Mesenchymal stem cell (in vitro differentiated cells and primary cell): ENCODE measurements around the gene USH2A.

Experiments
- DNase-seq: peaks from one replicate; pipeline ENCODE4 v3.0.0-alpha.2; 2013
- H2AFZ ChIP-seq: one replicate; pipeline ENCODE4 v1.6.1; 2013; ENCODE audit warnings: low read depth, mild to moderate bottlenecking, control low read depth, inconsistent platforms, low read length, moderate library complexity
- H2AK5ac ChIP-seq: 2 replicates; pipeline ENCODE4 v1.6.1; 2013; ENCODE audit warnings: low read length, moderate library complexity, mild to moderate bottlenecking, inconsistent platforms; ENCODE audit not compliant: severe bottlenecking
- H2BK120ac ChIP-seq: one replicate; pipeline ENCODE4 v1.6.1; 2013; ENCODE audit warnings: low read depth, mild to moderate bottlenecking, inconsistent platforms, low read length, moderate library complexity
- H2BK12ac ChIP-seq, 2 experiments: one replicate each; pipeline ENCODE4 v1.6.1; 2013; ENCODE audit warnings: inconsistent platforms in 2 of 2, low read length in 2 of 2, mild to moderate bottlenecking in 2 of 2, moderate library complexity in 2 of 2, control low read depth in 1 of 2
- H2BK15ac ChIP-seq: one replicate; pipeline ENCODE4 v1.6.1; 2013; ENCODE audit warnings: mild to moderate bottlenecking, low read depth, inconsistent platforms; ENCODE audit not compliant: poor library complexity, severe bottlenecking
- H2BK5ac ChIP-seq: 2 replicates; pipeline ENCODE4 v1.6.1; 2013; ENCODE audit warnings: low read depth, mild to moderate bottlenecking, low read length, control low read depth, inconsistent platforms; ENCODE audit not compliant: poor library complexity, severe bottlenecking
- H3K14ac ChIP-seq, 2 experiments: one replicate each; pipeline ENCODE4 v1.6.1; 2013; ENCODE audit warnings: inconsistent platforms in 2 of 2, low read length in 2 of 2, control low read depth in 1 of 2, mild to moderate bottlenecking in 1 of 2, moderate library complexity in 1 of 2
- H3K18ac ChIP-seq, 2 experiments: one replicate each; pipeline ENCODE4 v1.6.1; 2013; ENCODE audit warnings: inconsistent platforms in 2 of 2, low read length in 2 of 2, control low read depth in 1 of 2, low read depth in 1 of 2, mild to moderate bottlenecking in 1 of 2
- H3K23ac ChIP-seq, 2 experiments: one replicate each; pipeline ENCODE4 v1.6.1; 2013; ENCODE audit warnings: inconsistent platforms in 2 of 2, low read length in 2 of 2, mild to moderate bottlenecking in 2 of 2, moderate library complexity in 2 of 2, control low read depth in 1 of 2
- H3K27ac ChIP-seq: 2 replicates; pipeline ENCODE4 v1.5.1; 2013; ENCODE audit warnings: mild to moderate bottlenecking, moderate library complexity, low read length, control low read depth, inconsistent platforms; ENCODE audit not compliant: poor library complexity, severe bottlenecking
- H3K27me3 ChIP-seq, 2 experiments: 2 replicates each; pipeline versions ENCODE4 v1.6.1 to v1.7.0; 2013; ENCODE audit warnings: low read length in 2 of 2, mild to moderate bottlenecking in 2 of 2, moderate library complexity in 2 of 2, control low read depth in 1 of 2, inconsistent platforms in 1 of 2; ENCODE audit not compliant: control insufficient read depth in 1 of 2, insufficient read depth in 1 of 2
- H3K36me3 ChIP-seq, 2 experiments: 2 replicates each; pipeline versions ENCODE4 v1.6.1 to v1.7.0; 2013; ENCODE audit warnings: low read length in 2 of 2, control low read depth in 1 of 2, inconsistent platforms in 1 of 2, low read depth in 1 of 2, mild to moderate bottlenecking in 1 of 2; ENCODE audit not compliant: insufficient read depth in 2 of 2, control insufficient read depth in 1 of 2
- H3K4ac ChIP-seq, 2 experiments: one replicate each; pipeline ENCODE4 v1.6.1; 2013; ENCODE audit warnings: inconsistent platforms in 2 of 2, low read length in 2 of 2, mild to moderate bottlenecking in 2 of 2, moderate library complexity in 2 of 2, control low read depth in 1 of 2, low read depth in 1 of 2
- H3K4me1 ChIP-seq: 2 replicates; pipeline ENCODE4 v1.6.1; 2013; ENCODE audit warnings: low read depth, low read length, control low read depth; ENCODE audit not compliant: control insufficient read depth, insufficient read depth
- H3K4me2 ChIP-seq: 2 replicates; pipeline ENCODE4 v1.6.1; 2013; ENCODE audit warnings: low read length, mild to moderate bottlenecking, inconsistent platforms; ENCODE audit not compliant: poor library complexity, severe bottlenecking
- H3K4me3 ChIP-seq, 2 experiments: 2 replicates each; pipeline versions ENCODE4 v1.5.1 to v1.7.0; 2013; ENCODE audit warnings: low read length in 2 of 2, mild to moderate bottlenecking in 2 of 2, control low read depth in 1 of 2, low read depth in 1 of 2; ENCODE audit not compliant: insufficient read depth in 1 of 2
- H3K79me1 ChIP-seq: replicated peaks from 2 replicates; pipeline ENCODE4 v1.6.1; 2013; ENCODE audit warnings: mild to moderate bottlenecking, control low read depth, low read length, inconsistent platforms; ENCODE audit not compliant: poor library complexity, severe bottlenecking
- H3K9ac ChIP-seq: 2 replicates; pipeline ENCODE4 v1.7.0; 2013; ENCODE audit warnings: mild to moderate bottlenecking, low read length, moderate library complexity
- H3K9me3 ChIP-seq: 2 replicates; pipeline ENCODE4 v1.7.0; 2013; ENCODE audit warnings: mild to moderate bottlenecking, low read length; ENCODE audit not compliant: control insufficient read depth
- H4K8ac ChIP-seq: one replicate; pipeline ENCODE4 v1.6.1; 2013; ENCODE audit warnings: inconsistent platforms, mild to moderate bottlenecking, low read length, moderate library complexity
- H4K91ac ChIP-seq: one replicate; pipeline ENCODE4 v1.6.1; 2013; ENCODE audit warnings: mild to moderate bottlenecking, low read length, inconsistent platforms
- WGBS: methylation state at CpG from one replicate; pipeline ENCODE4 v1.1.7; 2013; ENCODE audit warnings: mixed read lengths; 5-methylcytosine and 5-hydroxymethylcytosine counted together

Gene USH2A

DNA sequence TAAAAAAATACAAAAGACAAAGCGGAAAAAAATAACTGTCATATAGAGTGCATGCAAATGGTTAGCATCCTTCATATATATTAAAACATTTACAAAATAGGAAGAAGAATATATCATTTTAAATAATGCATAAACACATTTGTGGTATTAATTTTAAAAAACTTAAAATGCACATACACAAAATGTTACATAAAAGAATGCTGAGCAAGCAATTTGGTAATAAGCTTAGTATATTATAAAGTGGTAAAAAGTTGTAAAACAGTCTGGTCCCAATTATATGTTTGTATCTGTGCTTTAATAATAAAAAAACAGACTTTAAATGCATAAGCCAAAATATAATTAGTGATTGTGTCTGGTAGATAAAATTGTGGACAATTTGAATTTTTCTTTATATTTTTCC is 394.6 kb downstream of the USH2A start:
- peaks cover 2% of the 10 kb centered on the region for H3K4me1 ChIP-seq
- no peak overlapping the region for H3K23ac ChIP-seq
- no peak overlapping the region for H4K8ac ChIP-seq
- no peak overlapping the region for H3K27ac ChIP-seq
- WGBS: no CpG with 5 or more reads among the region's 1 CpG
- no peak overlapping the region for H3K14ac ChIP-seq
- no peak overlapping the region for H4K91ac ChIP-seq
- no peaks in the 10 kb centered on the region for H3K79me1 ChIP-seq
- H3K18ac ChIP-seq: no peak overlapping the region
- no peaks in the 10 kb centered on the region for H3K36me3 ChIP-seq
- no peaks in the 10 kb centered on the region for H3K27me3 ChIP-seq
- no peak overlapping the region for H3K4ac ChIP-seq
- H2BK12ac ChIP-seq: no peak overlapping the region
- no peak overlapping the region for H3K4me2 ChIP-seq
- no peak overlapping the region for H2BK120ac ChIP-seq
- no peak overlapping the region for H2AK5ac ChIP-seq
- no peak overlapping the region for H2BK5ac ChIP-seq
- H3K9ac ChIP-seq: no peak overlapping the region
- H2BK15ac ChIP-seq: no peak overlapping the region
- no peak for DNase-seq
- no peak overlapping the region for H3K4me3 ChIP-seq
- H3K9me3 ChIP-seq: no peaks in the 10 kb centered on the region
- no peak overlapping the region for H2AFZ ChIP-seq

DNA sequence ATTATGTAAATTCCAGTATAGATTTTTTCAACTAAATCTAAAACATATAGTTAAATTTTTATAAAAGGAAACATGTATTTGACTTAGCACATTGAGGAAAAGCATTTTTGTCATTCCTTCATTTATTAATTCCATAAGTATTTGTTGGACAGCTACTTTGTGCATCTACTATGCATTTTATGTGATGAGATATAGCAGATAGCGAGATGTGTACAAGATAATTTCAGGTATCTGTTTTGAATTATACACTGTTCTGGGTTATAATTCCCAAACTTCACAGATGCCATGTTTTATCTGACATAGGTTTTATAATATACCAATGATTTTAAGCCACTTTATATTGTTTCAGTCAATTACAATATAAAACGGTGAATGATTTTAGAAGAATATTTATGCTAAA is 398.7 kb downstream of the USH2A start:
- no peak overlapping the region for H4K8ac ChIP-seq
- H3K4me1 ChIP-seq: no peaks in the 10 kb centered on the region
- no peak overlapping the region for H3K9ac ChIP-seq
- no peak overlapping the region for H2BK120ac ChIP-seq
- no peak overlapping the region for H2AK5ac ChIP-seq
- no peak overlapping the region for H2AFZ ChIP-seq
- H3K4me2 ChIP-seq: no peak overlapping the region
- no peaks in the 10 kb centered on the region for H3K27me3 ChIP-seq
- no peaks in the 10 kb centered on the region for H3K36me3 ChIP-seq
- no peak overlapping the region for H2BK12ac ChIP-seq
- no peak overlapping the region for H3K14ac ChIP-seq
- H2BK5ac ChIP-seq: no peak overlapping the region
- no peak overlapping the region for H2BK15ac ChIP-seq
- no peak overlapping the region for H4K91ac ChIP-seq
- WGBS: no CpG with 5 or more reads among the region's 2 CpGs
- H3K23ac ChIP-seq: no peak overlapping the region
- no peak for DNase-seq
- no peak overlapping the region for H3K27ac ChIP-seq
- H3K18ac ChIP-seq: no peak overlapping the region
- H3K4me3 ChIP-seq: no peak overlapping the region
- H3K4ac ChIP-seq: no peak overlapping the region
- no peaks in the 10 kb centered on the region for H3K79me1 ChIP-seq
- H3K9me3 ChIP-seq: no peaks in the 10 kb centered on the region

GRCh38 chr1:216020743-216021345 is 402.4 kb downstream of the USH2A start:
- no peaks in the 10 kb centered on the region for H3K27me3 ChIP-seq
- no peak for DNase-seq
- no peaks in the 10 kb centered on the region for H3K9me3 ChIP-seq
- no peak overlapping the region for H3K14ac ChIP-seq
- H2BK12ac ChIP-seq: no peak overlapping the region
- H3K79me1 ChIP-seq: no peaks in the 10 kb centered on the region
- no peak overlapping the region for H2AFZ ChIP-seq
- 89% methylated on average over 3 of the region's 3 CpGs for WGBS
- H3K4ac ChIP-seq: no peak overlapping the region
- no peak overlapping the region for H3K23ac ChIP-seq
- H2BK15ac ChIP-seq: no peak overlapping the region
- no peak overlapping the region for H2BK120ac ChIP-seq
- H3K36me3 ChIP-seq: no peaks in the 10 kb centered on the region
- no peak overlapping the region for H3K9ac ChIP-seq
- no peak overlapping the region for H2BK5ac ChIP-seq
- H3K18ac ChIP-seq: no peak overlapping the region
- no peaks in the 10 kb centered on the region for H3K4me1 ChIP-seq
- H3K27ac ChIP-seq: peak overlapping the region; percentile 54
- H2AK5ac ChIP-seq: no peak overlapping the region
- no peak overlapping the region for H3K4me3 ChIP-seq
- H3K4me2 ChIP-seq: peak overlapping the region; percentile 42
- no peak overlapping the region for H4K8ac ChIP-seq
- H4K91ac ChIP-seq: no peak overlapping the region

DNA sequence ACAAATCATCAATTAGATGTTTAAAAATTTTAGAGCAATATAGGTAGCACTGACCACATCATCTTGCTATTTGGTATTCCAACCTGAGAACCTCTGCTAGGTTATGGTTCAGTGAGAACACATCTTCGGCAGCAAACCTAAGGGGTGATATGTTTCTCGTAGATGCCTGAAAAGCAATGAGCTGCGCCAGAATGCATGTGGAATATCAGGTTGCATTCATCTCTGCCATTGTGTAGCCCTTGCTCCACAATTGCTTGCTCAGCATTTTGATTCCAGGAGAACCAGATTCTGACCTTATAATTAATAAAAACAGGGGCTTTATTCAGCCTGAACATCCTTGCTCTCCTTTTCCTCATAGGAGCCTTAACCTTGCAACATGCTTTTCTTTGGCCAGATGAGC is 408.1 kb downstream of the USH2A start:
- H2AK5ac ChIP-seq: no peak overlapping the region
- no peak overlapping the region for H4K91ac ChIP-seq
- H3K14ac ChIP-seq: no peak overlapping the region
- H3K9me3 ChIP-seq: no peaks in the 10 kb centered on the region
- no peaks in the 10 kb centered on the region for H3K36me3 ChIP-seq
- 92% methylated on average over 3 of the region's 3 CpGs for WGBS
- no peaks in the 10 kb centered on the region for H3K27me3 ChIP-seq
- no peak overlapping the region for H4K8ac ChIP-seq
- peak overlapping the region; percentile 86 for H3K27ac ChIP-seq
- no peak overlapping the region for H2BK120ac ChIP-seq
- H3K79me1 ChIP-seq: no peaks in the 10 kb centered on the region
- H3K23ac ChIP-seq: no peak overlapping the region
- H3K4ac ChIP-seq: no peak overlapping the region
- H2BK12ac ChIP-seq: no peak overlapping the region
- H3K9ac ChIP-seq: no peak overlapping the region
- H3K4me2 ChIP-seq: no peak overlapping the region
- H2BK15ac ChIP-seq: no peak overlapping the region
- no peak overlapping the region for H3K18ac ChIP-seq
- no peak for DNase-seq
- H3K4me1 ChIP-seq: no peaks in the 10 kb centered on the region
- no peak overlapping the region for H2AFZ ChIP-seq
- H3K4me3 ChIP-seq: no peak overlapping the region
- no peak overlapping the region for H2BK5ac ChIP-seq
